Mesenchymal stem cell (in vitro differentiated cells and primary cell): ENCODE results near the gene CASP4. TPM values are rescaled to one million over a fixed set of nuclear protein-coding genes. Genes with fewer than 3 reads are reported as not detected.

Experiments
- DNase-seq: peaks from one replicate; pipeline ENCODE4 v3.0.0-alpha.2; 2013
- H2AFZ ChIP-seq: one replicate; pipeline ENCODE4 v1.6.1; 2013; ENCODE audit warnings: low read depth, mild to moderate bottlenecking, control low read depth, inconsistent platforms, low read length, moderate library complexity
- H2AK5ac ChIP-seq: 2 replicates; pipeline ENCODE4 v1.6.1; 2013; ENCODE audit warnings: low read length, moderate library complexity, mild to moderate bottlenecking, inconsistent platforms; ENCODE audit not compliant: severe bottlenecking
- H2BK120ac ChIP-seq: one replicate; pipeline ENCODE4 v1.6.1; 2013; ENCODE audit warnings: low read depth, mild to moderate bottlenecking, inconsistent platforms, low read length, moderate library complexity
- H2BK12ac ChIP-seq, 2 experiments: one replicate each; pipeline ENCODE4 v1.6.1; 2013; ENCODE audit warnings: inconsistent platforms in 2 of 2, low read length in 2 of 2, mild to moderate bottlenecking in 2 of 2, moderate library complexity in 2 of 2, control low read depth in 1 of 2
- H2BK15ac ChIP-seq: one replicate; pipeline ENCODE4 v1.6.1; 2013; ENCODE audit warnings: mild to moderate bottlenecking, low read depth, inconsistent platforms; ENCODE audit not compliant: poor library complexity, severe bottlenecking
- H2BK5ac ChIP-seq: 2 replicates; pipeline ENCODE4 v1.6.1; 2013; ENCODE audit warnings: low read depth, mild to moderate bottlenecking, low read length, control low read depth, inconsistent platforms; ENCODE audit not compliant: poor library complexity, severe bottlenecking
- H3K14ac ChIP-seq, 2 experiments: one replicate each; pipeline ENCODE4 v1.6.1; 2013; ENCODE audit warnings: inconsistent platforms in 2 of 2, low read length in 2 of 2, control low read depth in 1 of 2, mild to moderate bottlenecking in 1 of 2, moderate library complexity in 1 of 2
- H3K18ac ChIP-seq, 2 experiments: one replicate each; pipeline ENCODE4 v1.6.1; 2013; ENCODE audit warnings: inconsistent platforms in 2 of 2, low read length in 2 of 2, control low read depth in 1 of 2, low read depth in 1 of 2, mild to moderate bottlenecking in 1 of 2
- H3K23ac ChIP-seq, 2 experiments: one replicate each; pipeline ENCODE4 v1.6.1; 2013; ENCODE audit warnings: inconsistent platforms in 2 of 2, low read length in 2 of 2, mild to moderate bottlenecking in 2 of 2, moderate library complexity in 2 of 2, control low read depth in 1 of 2
- H3K27ac ChIP-seq: 2 replicates; pipeline ENCODE4 v1.5.1; 2013; ENCODE audit warnings: mild to moderate bottlenecking, moderate library complexity, low read length, control low read depth, inconsistent platforms; ENCODE audit not compliant: poor library complexity, severe bottlenecking
- H3K27me3 ChIP-seq, 2 experiments: 2 replicates each; pipeline versions ENCODE4 v1.6.1 to v1.7.0; 2013; ENCODE audit warnings: low read length in 2 of 2, mild to moderate bottlenecking in 2 of 2, moderate library complexity in 2 of 2, control low read depth in 1 of 2, inconsistent platforms in 1 of 2; ENCODE audit not compliant: control insufficient read depth in 1 of 2, insufficient read depth in 1 of 2
- H3K36me3 ChIP-seq, 2 experiments: 2 replicates each; pipeline versions ENCODE4 v1.6.1 to v1.7.0; 2013; ENCODE audit warnings: low read length in 2 of 2, control low read depth in 1 of 2, inconsistent platforms in 1 of 2, low read depth in 1 of 2, mild to moderate bottlenecking in 1 of 2; ENCODE audit not compliant: insufficient read depth in 2 of 2, control insufficient read depth in 1 of 2
- H3K4ac ChIP-seq, 2 experiments: one replicate each; pipeline ENCODE4 v1.6.1; 2013; ENCODE audit warnings: inconsistent platforms in 2 of 2, low read length in 2 of 2, mild to moderate bottlenecking in 2 of 2, moderate library complexity in 2 of 2, control low read depth in 1 of 2, low read depth in 1 of 2
- H3K4me1 ChIP-seq: 2 replicates; pipeline ENCODE4 v1.6.1; 2013; ENCODE audit warnings: low read depth, low read length, control low read depth; ENCODE audit not compliant: control insufficient read depth, insufficient read depth
- H3K4me2 ChIP-seq: 2 replicates; pipeline ENCODE4 v1.6.1; 2013; ENCODE audit warnings: low read length, mild to moderate bottlenecking, inconsistent platforms; ENCODE audit not compliant: poor library complexity, severe bottlenecking
- H3K4me3 ChIP-seq, 2 experiments: 2 replicates each; pipeline versions ENCODE4 v1.5.1 to v1.7.0; 2013; ENCODE audit warnings: low read length in 2 of 2, mild to moderate bottlenecking in 2 of 2, control low read depth in 1 of 2, low read depth in 1 of 2; ENCODE audit not compliant: insufficient read depth in 1 of 2
- H3K79me1 ChIP-seq: replicated peaks from 2 replicates; pipeline ENCODE4 v1.6.1; 2013; ENCODE audit warnings: mild to moderate bottlenecking, control low read depth, low read length, inconsistent platforms; ENCODE audit not compliant: poor library complexity, severe bottlenecking
- H3K9ac ChIP-seq: 2 replicates; pipeline ENCODE4 v1.7.0; 2013; ENCODE audit warnings: mild to moderate bottlenecking, low read length, moderate library complexity
- H3K9me3 ChIP-seq: 2 replicates; pipeline ENCODE4 v1.7.0; 2013; ENCODE audit warnings: mild to moderate bottlenecking, low read length; ENCODE audit not compliant: control insufficient read depth
- H4K8ac ChIP-seq: one replicate; pipeline ENCODE4 v1.6.1; 2013; ENCODE audit warnings: inconsistent platforms, mild to moderate bottlenecking, low read length, moderate library complexity
- H4K91ac ChIP-seq: one replicate; pipeline ENCODE4 v1.6.1; 2013; ENCODE audit warnings: mild to moderate bottlenecking, low read length, inconsistent platforms
- WGBS: methylation state at CpG from one replicate; pipeline ENCODE4 v1.1.7; 2013; ENCODE audit warnings: mixed read lengths; 5-methylcytosine and 5-hydroxymethylcytosine counted together
- polyA plus RNA-seq, 2 experiments: library from polyadenylated mRNA; stranded (reverse); fragments of 200-250 nt; gene quantifications; one replicate each; pipeline ENCODE4 v1.2.3, GENCODE V29; 2013

The CASP4 gene
- polyA plus RNA-seq (2013, experiment 1 of 2), result 386 TPM
- 390 TPM for polyA plus RNA-seq (2013, experiment 2 of 2)

- no peak within 1 kb of the TSS for H2BK5ac ChIP-seq
- WGBS, result 5% methylated on average over 4 of the region's 4 CpGs
Observed at GRCh38 chr11:104968355-104968855, at the start of gene CASP4. Gene CASP4, minus strand, starts transcription at chr11:104968574. Its CDS starts 49 bp downstream, at chr11:104968525.

GRCh38 chr11:105007463-105007862 is 39.1 kb upstream of the CASP4 start:
- H3K4ac ChIP-seq, result no peak overlapping the region
- no peaks in the 10 kb centered on the region for H3K79me1 ChIP-seq
- no peak for DNase-seq
- H2AFZ ChIP-seq, result no peak overlapping the region
- no peak overlapping the region for H2BK5ac ChIP-seq
- no peak overlapping the region for H3K14ac ChIP-seq
- H2BK12ac ChIP-seq, result no peak overlapping the region
- no peak overlapping the region for H3K27ac ChIP-seq
- H3K4me3 ChIP-seq, result no peak overlapping the region
- H3K9me3 ChIP-seq, result no peaks in the 10 kb centered on the region
- H3K36me3 ChIP-seq, result no peaks in the 10 kb centered on the region
- H4K8ac ChIP-seq, result no peak overlapping the region
- no peak overlapping the region for H2AK5ac ChIP-seq
- H3K23ac ChIP-seq, result no peak overlapping the region
- no peaks in the 10 kb centered on the region for H3K27me3 ChIP-seq
- no peak overlapping the region for H3K4me2 ChIP-seq
- H3K18ac ChIP-seq, result no peak overlapping the region
- H2BK120ac ChIP-seq, result no peak overlapping the region
- H3K4me1 ChIP-seq, result peaks cover 2% of the 10 kb centered on the region
- no peak overlapping the region for H4K91ac ChIP-seq
- H3K9ac ChIP-seq, result no peak overlapping the region
- no peak overlapping the region for H2BK15ac ChIP-seq

More at GRCh38 chr11:104968355-104968855, at the start of gene CASP4:
- Histone ChIP-seq H3K27me3 (no peaks in the 10 kb centered on the region), H3K4ac (peak within 1 kb of the TSS; percentile 99), H4K91ac (peak within 1 kb of the TSS; percentile 99), H3K4me2 (peak within 1 kb of the TSS; percentile 3), H3K14ac (peak within 1 kb of the TSS; percentile 51 to 80), H3K23ac (no peak within 1 kb of the TSS), H3K4me3 (peak within 1 kb of the TSS in 1 of 2 experiments; percentile 87), H2BK15ac (peak within 1 kb of the TSS; percentile 86), H2AK5ac (peak within 1 kb of the TSS; percentile 54), H3K9me3 (peaks cover 12% of the 10 kb centered on the region), H3K18ac (peak within 1 kb of the TSS; percentile 94 to 99), H3K79me1 (peaks cover 3% of the 10 kb centered on the region), H3K36me3 (no peaks in the 10 kb centered on the region), H4K8ac (peak within 1 kb of the TSS; percentile 99), H2AFZ (peak within 1 kb of the TSS; percentile 91), H3K27ac (no peak within 1 kb of the TSS), H3K9ac (peak within 1 kb of the TSS; percentile 96), H3K4me1 (peaks cover 4% of the 10 kb centered on the region), H2BK120ac (peak within 1 kb of the TSS; percentile 100), H2BK12ac (peak within 1 kb of the TSS; percentile 97 to 100)
- DNase-seq, result peak; percentile 91

GRCh38 chr11:105005451-105005845 is 37.1 kb upstream of the CASP4 start:
- WGBS, result 100% methylated on average over 1 of the region's 3 CpGs

GRCh38 chr11:105004021-105004420 is 35.6 kb upstream of the CASP4 start:
- Histone ChIP-seq H4K8ac (no peak overlapping the region), H3K4ac (no peak overlapping the region), H2BK12ac (no peak overlapping the region), H3K27ac (no peak overlapping the region), H2BK120ac (no peak overlapping the region), H3K4me2 (no peak overlapping the region), H3K18ac (no peak overlapping the region), H2BK5ac (no peak overlapping the region), H3K23ac (no peak overlapping the region), H3K79me1 (no peaks in the 10 kb centered on the region), H4K91ac (no peak overlapping the region), H2AK5ac (no peak overlapping the region), H3K9ac (no peak overlapping the region), H3K36me3 (no peaks in the 10 kb centered on the region), H2BK15ac (no peak overlapping the region), H3K14ac (no peak overlapping the region), H3K4me1 (peaks cover 2% of the 10 kb centered on the region), H3K4me3 (no peak overlapping the region), H3K27me3 (no peaks in the 10 kb centered on the region), H3K9me3 (no peaks in the 10 kb centered on the region), H2AFZ (no peak overlapping the region)
- DNase-seq, result no peak
- WGBS, result no CpG with 5 or more reads among the region's 3 CpGs

More at GRCh38 chr11:105005451-105005845, 37.1 kb upstream of the CASP4 start:
- Histone ChIP-seq H3K9ac (no peak overlapping the region), H3K27ac (peak overlapping the region; percentile 33), H3K14ac (no peak overlapping the region), H3K4ac (no peak overlapping the region), H3K4me2 (no peak overlapping the region), H3K4me1 (peaks cover 2% of the 10 kb centered on the region), H3K4me3 (no peak overlapping the region), H2AK5ac (peak overlapping the region; percentile 23), H3K36me3 (no peaks in the 10 kb centered on the region), H3K23ac (no peak overlapping the region), H4K91ac (no peak overlapping the region), H2AFZ (peak overlapping the region; percentile 18), H2BK120ac (peak overlapping the region; percentile 54), H3K9me3 (no peaks in the 10 kb centered on the region), H2BK5ac (peak overlapping the region; percentile 10), H4K8ac (peak overlapping the region; percentile 80), H3K79me1 (no peaks in the 10 kb centered on the region), H2BK15ac (no peak overlapping the region), H3K18ac (no peak overlapping the region), H3K27me3 (no peaks in the 10 kb centered on the region), H2BK12ac (no peak overlapping the region)
- DNase-seq, result no peak
